Measurements from ENCODE around the gene ONECUT2. TPM values are rescaled to one million over a fixed set of nuclear protein-coding genes. Genes with fewer than 3 reads are reported as not detected.

Gene ONECUT2
- total and polyA plus RNA-seq, 9 of the 15 experiments (the other 6 are each of a cell fraction or from before 2014, with no cell fraction given): 0.27 to 2.5 (median 0.83) TPM

DNA sequence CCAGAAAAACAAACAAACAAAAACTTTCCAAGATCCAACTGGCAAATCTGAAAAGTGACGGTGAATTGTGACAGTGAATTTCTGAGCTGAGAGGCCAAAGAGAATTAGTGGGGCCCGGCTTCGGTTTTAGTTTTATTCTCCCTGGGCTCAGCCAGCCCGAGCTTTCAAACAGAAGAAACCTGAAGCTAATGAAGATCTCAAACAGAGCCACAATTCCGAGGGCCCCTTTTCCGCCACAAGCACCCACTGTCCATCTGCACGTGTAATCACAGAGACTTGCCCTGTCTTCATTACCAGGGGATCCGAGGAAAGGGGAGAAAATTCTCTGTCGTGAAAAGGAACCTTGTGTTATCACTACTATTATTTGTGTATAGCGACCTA is 4.2 kb upstream of the ONECUT2 start:
- Histone ChIP-seq H3K9me3 (replicated peaks; ENCODE audit: control insufficient read depth, insufficient read depth, low read depth, low read length) (no peaks in the 10 kb centered on the region), H3K4me1 (replicated peaks in 1 of 2; ENCODE audit: control insufficient read depth in 2 of 2, insufficient read depth in 2 of 2, low read length in 2 of 2) (peaks cover 2 to 15% of the 10 kb centered on the region in 2 experiments; a peak in 4 of 5 replicates), H2AFZ (ENCODE audit: low read depth, low read length) (no peak overlapping the region), H3K4me3 (no peak overlapping the region), H3K27ac (ENCODE audit: extremely low read depth, low read depth, low read length) (no peak overlapping the region), H3K9ac (ENCODE audit: insufficient read depth in 1 of 2, low read depth in 2 of 2, low read length in 2 of 2) (no peak overlapping the region), H4K20me1 (replicated peaks; ENCODE audit: control insufficient read depth, insufficient read depth, low read length) (no peaks in the 10 kb centered on the region), H3K79me2 (ENCODE audit: control insufficient read depth, insufficient read depth, low read length) (no peaks in the 10 kb centered on the region), H3K27me3 (ENCODE audit: control insufficient read depth in 2 of 2, insufficient read depth in 2 of 2, low read length in 2 of 2) (peaks cover 17 to 38% of the 10 kb centered on the region in 2 experiments; a peak in 4 of 5 replicates), H3K36me3 (ENCODE audit: control insufficient read depth, insufficient read depth, low read length) (no peaks in the 10 kb centered on the region), H3K9me1 (ENCODE audit: control insufficient read depth, insufficient read depth, low read length) (no peaks in the 10 kb centered on the region), H3K4me2 (ENCODE audit: insufficient read depth, low read length) (no peak overlapping the region)
- DNase-seq (ENCODE audit: extremely low read depth in 1 of 4, low spot score in 3 of 4) (no peak), ATAC-seq (no peak), FAIRE-seq (no peak)
- 12% methylated on average over 9 of the region's 10 CpGs for WGBS (ENCODE audit: insufficient coverage, low coverage, missing lambda C conversion rate)
- ChIA-PET POLR2A (interaction anchor here (1.2 kb wide), 1 partner anchor 9 kb away, joined by 3 read pairs; no protein-coding TSS in a partner anchor), CTCF (ENCODE audit: low intra/inter-chr PET ratio) (no interaction called here)
- in situ Hi-C loops (cut with MboI): no loop called here
- no peak for TF ChIP-seq ZNF184 (CRISPR knock-in tag; IDR thresholded peaks at IDR 0.05)
- TF ChIP-seq, protein P1, sequence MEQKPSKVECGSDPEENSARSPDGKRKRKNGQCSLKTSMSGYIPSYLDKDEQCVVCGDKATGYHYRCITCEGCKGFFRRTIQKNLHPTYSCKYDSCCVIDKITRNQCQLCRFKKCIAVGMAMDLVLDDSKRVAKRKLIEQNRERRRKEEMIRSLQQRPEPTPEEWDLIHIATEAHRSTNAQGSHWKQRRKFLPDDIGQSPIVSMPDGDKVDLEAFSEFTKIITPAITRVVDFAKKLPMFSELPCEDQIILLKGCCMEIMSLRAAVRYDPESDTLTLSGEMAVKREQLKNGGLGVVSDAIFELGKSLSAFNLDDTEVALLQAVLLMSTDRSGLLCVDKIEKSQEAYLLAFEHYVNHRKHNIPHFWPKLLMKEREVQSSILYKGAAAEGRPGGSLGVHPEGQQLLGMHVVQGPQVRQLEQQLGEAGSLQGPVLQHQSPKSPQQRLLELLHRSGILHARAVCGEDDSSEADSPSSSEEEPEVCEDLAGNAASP (IDR thresholded peaks at IDR 0.05): no peak
- BruUV-seq (replicated peaks): no TSS peak
- intact Hi-C loops (cut with micrococcal nuclease): no loop called here

DNA sequence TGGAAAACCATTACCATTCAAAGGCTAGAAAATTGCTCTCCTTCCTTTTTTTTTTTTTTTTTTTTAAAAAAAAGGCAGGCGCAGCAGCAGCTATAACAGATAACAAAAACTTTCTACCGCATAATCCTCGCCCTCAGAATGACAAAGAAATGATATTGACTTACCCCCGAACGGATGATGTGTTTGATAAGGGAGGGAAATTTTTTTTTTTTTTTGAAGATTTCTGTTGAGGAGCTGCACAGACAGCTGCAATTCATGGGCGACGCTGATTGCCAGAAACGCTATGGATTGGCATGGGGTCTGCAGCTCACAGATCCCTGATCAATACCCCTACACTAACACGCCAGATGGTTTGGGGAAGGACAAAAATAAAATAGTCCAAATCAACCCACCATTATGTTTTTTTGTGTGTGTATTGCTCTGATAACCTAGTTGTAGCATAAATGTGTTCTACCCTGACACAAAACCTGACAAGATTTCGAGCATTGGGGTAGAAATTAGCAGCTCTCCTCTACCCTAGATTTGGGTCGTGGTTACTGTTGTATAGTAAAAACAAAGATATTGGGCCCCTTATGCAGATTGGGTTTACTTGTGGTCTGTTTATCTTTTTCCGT is 3.6 kb upstream of the ONECUT2 start:
- H2AFZ ChIP-seq (ENCODE audit: low read depth, low read length): no peak overlapping the region
- peaks cover 2 to 21% of the 10 kb centered on the region in 2 experiments; a peak in 4 of 5 replicates for H3K4me1 ChIP-seq (replicated peaks in 1 of 2; ENCODE audit: control insufficient read depth in 2 of 2, insufficient read depth in 2 of 2, low read length in 2 of 2)
- H3K79me2 ChIP-seq (ENCODE audit: control insufficient read depth, insufficient read depth, low read length): no peaks in the 10 kb centered on the region
- ATAC-seq: no peak
- H3K9ac ChIP-seq (ENCODE audit: insufficient read depth in 1 of 2, low read depth in 2 of 2, low read length in 2 of 2): no peak overlapping the region
- H3K9me3 ChIP-seq (replicated peaks; ENCODE audit: control insufficient read depth, insufficient read depth, low read depth, low read length): no peaks in the 10 kb centered on the region
- peaks cover 17 to 38% of the 10 kb centered on the region in 2 experiments; a peak in 4 of 5 replicates for H3K27me3 ChIP-seq (ENCODE audit: control insufficient read depth in 2 of 2, insufficient read depth in 2 of 2, low read length in 2 of 2)
- H3K4me2 ChIP-seq (ENCODE audit: insufficient read depth, low read length): no peak overlapping the region
- intact Hi-C loops (cut with micrococcal nuclease): no loop called here
- no peak for FAIRE-seq
- no peaks in the 10 kb centered on the region for H3K36me3 ChIP-seq (ENCODE audit: control insufficient read depth, insufficient read depth, low read length)
- no peaks in the 10 kb centered on the region for H3K9me1 ChIP-seq (ENCODE audit: control insufficient read depth, insufficient read depth, low read length)
- DNase-seq (ENCODE audit: extremely low read depth in 1 of 4, low spot score in 3 of 4): peak in 2 of 4 experiments; percentile 5 to 9
- H3K27ac ChIP-seq (ENCODE audit: extremely low read depth, low read depth, low read length): no peak overlapping the region
- ChIA-PET POLR2A (interaction anchor here (0.7 to 1.2 kb wide), 2 partner anchors 9 to 31 kb away, joined by 3 read pairs; no protein-coding TSS in a partner anchor), CTCF (ENCODE audit: low intra/inter-chr PET ratio) (no interaction called here)
- H4K20me1 ChIP-seq (replicated peaks; ENCODE audit: control insufficient read depth, insufficient read depth, low read length): no peaks in the 10 kb centered on the region
- WGBS (ENCODE audit: insufficient coverage, low coverage, missing lambda C conversion rate): 0% methylated on average over 11 of the region's 12 CpGs
- H3K4me3 ChIP-seq: no peak overlapping the region
- in situ Hi-C loops (cut with MboI): no loop called here
- no TSS peak for BruUV-seq (replicated peaks)
- no peak for TF ChIP-seq SMAD3 (CRISPR knock-in tag; conservative IDR thresholded peaks at IDR 0.05)
- no peak for TF ChIP-seq TCF7L2 (IDR thresholded peaks at IDR 0.05; ENCODE audit: low read depth, low read length)
- TF ChIP-seq, protein P2, sequence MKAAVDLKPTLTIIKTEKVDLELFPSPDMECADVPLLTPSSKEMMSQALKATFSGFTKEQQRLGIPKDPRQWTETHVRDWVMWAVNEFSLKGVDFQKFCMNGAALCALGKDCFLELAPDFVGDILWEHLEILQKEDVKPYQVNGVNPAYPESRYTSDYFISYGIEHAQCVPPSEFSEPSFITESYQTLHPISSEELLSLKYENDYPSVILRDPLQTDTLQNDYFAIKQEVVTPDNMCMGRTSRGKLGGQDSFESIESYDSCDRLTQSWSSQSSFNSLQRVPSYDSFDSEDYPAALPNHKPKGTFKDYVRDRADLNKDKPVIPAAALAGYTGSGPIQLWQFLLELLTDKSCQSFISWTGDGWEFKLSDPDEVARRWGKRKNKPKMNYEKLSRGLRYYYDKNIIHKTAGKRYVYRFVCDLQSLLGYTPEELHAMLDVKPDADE (conservative IDR thresholded peaks at IDR 0.05; ENCODE audit: control insufficient read depth, low read depth, low read length): no peak
- TF ChIP-seq, protein P3, sequence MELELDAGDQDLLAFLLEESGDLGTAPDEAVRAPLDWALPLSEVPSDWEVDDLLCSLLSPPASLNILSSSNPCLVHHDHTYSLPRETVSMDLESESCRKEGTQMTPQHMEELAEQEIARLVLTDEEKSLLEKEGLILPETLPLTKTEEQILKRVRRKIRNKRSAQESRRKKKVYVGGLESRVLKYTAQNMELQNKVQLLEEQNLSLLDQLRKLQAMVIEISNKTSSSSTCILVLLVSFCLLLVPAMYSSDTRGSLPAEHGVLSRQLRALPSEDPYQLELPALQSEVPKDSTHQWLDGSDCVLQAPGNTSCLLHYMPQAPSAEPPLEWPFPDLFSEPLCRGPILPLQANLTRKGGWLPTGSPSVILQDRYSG (tag; conservative IDR thresholded peaks at IDR 0.05; ENCODE audit: low read depth): no peak
- TF ChIP-seq CBFB (CRISPR knock-in tag; IDR thresholded peaks at IDR 0.05): no peak
- TF ChIP-seq, protein P4, sequence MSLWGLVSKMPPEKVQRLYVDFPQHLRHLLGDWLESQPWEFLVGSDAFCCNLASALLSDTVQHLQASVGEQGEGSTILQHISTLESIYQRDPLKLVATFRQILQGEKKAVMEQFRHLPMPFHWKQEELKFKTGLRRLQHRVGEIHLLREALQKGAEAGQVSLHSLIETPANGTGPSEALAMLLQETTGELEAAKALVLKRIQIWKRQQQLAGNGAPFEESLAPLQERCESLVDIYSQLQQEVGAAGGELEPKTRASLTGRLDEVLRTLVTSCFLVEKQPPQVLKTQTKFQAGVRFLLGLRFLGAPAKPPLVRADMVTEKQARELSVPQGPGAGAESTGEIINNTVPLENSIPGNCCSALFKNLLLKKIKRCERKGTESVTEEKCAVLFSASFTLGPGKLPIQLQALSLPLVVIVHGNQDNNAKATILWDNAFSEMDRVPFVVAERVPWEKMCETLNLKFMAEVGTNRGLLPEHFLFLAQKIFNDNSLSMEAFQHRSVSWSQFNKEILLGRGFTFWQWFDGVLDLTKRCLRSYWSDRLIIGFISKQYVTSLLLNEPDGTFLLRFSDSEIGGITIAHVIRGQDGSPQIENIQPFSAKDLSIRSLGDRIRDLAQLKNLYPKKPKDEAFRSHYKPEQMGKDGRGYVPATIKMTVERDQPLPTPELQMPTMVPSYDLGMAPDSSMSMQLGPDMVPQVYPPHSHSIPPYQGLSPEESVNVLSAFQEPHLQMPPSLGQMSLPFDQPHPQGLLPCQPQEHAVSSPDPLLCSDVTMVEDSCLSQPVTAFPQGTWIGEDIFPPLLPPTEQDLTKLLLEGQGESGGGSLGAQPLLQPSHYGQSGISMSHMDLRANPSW (CRISPR knock-in tag; IDR thresholded peaks at IDR 0.05): no peak
